Measurements from ENCODE around the gene LSM4. TPM values are rescaled to one million over a fixed set of nuclear protein-coding genes. Genes with fewer than 3 reads are reported as not detected.

LSM4 gene
- total and polyA plus RNA-seq, 2 of the 13 experiments (the other 11 are each of a cell fraction or from before 2014, with no cell fraction given), result 65.8 to 166 TPM

DNA sequence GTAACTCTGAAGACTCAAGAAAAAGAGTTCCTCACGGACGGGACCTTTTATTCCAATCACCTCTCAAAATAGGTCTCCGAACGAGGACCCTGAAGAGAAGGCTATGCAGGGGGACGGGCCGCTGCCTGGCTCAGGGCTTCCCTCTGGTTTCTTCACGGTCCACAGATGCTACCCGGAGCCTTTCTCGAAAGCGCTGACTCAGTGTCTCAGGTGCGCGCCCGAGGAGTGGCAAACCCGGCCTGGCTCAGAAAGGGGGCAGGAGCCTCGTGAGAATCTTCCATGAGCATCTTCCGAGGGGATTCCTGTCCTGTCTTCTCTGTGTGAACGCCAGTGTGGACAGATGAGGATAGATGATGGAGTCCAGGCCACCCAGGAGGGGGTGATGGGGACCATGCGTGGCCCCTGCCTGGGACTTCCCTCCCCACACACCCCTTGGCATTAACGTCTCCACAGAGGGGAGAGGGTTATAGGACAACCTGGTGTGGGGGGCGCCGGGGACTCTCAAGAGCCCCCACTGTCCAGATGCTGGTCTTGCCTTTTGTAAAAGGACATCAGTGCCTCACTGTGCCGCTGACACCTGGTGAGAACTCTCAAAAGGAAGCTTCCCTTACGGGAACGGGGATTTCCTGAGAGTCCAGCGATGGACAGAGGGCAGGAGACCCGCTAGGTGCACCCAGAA lies 16.5 kb downstream of the LSM4 start (continued):
- TF ChIP-seq MTF1 (CRISPR knock-in tag; IDR thresholded peaks at IDR 0.05), result no peak

DNA sequence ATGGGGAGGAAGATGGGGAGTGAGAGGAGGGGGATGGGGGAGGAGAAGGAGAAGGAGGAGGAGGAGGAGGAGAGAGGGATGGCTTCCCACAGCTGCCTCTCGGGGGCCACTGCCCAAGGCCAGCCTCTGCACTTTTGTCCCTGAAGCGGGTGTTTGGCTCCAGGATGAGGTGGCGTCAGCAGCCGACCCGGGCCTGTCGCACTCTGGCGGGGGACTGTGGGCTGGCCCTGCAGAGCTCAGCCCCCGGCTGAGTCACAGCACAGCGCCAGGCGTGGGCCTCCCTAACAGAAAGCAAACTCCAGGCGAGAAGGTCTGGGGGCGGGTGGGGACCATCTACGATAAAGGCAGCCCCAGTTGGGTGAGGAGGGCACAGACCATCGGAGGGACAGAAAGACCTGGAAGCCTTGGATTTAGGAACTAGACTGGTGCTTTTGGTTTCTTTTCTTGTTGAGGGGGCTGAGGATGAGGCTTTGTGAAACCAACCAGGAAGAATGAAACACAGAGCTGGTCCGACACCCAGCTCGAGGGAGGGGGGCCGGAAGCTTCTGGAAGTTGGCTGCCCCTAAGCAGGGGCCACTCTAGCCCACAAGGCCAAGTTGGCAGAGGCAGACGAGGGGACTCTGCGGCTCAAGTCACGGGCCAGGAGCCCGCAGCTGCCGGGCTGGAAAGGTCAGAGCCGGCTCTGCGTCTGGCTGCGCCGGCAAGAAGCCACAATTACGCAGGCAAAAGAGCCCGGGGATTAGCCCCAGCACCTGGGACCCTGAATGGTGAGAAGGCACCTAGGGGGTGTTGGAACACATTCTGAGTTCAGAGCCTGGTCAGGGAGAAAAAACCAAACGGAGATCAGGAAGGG lies 18.2 kb downstream of the LSM4 start:
- Histone ChIP-seq H2AFZ (ENCODE audit: low read length) (no peak overlapping the region), H3K27me3 (ENCODE audit: control insufficient read depth in 1 of 2, insufficient read depth in 2 of 2, low read length in 2 of 2) (no peaks in the 10 kb centered on the region), H3K4me3 (replicated peaks in 1 of 3; ENCODE audit: insufficient read depth in 1 of 3, low read depth in 2 of 3, low read length in 3 of 3) (peak overlapping the region; percentile 60 to 77 (median 61)), H4K20me1 (ENCODE audit: insufficient read depth, low read length) (no peaks in the 10 kb centered on the region), H3K79me2 (ENCODE audit: insufficient read depth, low read length) (no peaks in the 10 kb centered on the region), H3K9me3 (ENCODE audit: low read length) (no peaks in the 10 kb centered on the region), H3K27ac (ENCODE audit: extremely low read length, insufficient read depth, low read length) (peak overlapping the region; percentile 86), H3K36me3 (replicated peaks in 1 of 2; ENCODE audit: control insufficient read depth in 1 of 2, insufficient read depth in 2 of 2, low read length in 2 of 2) (peaks cover 1 to 13% of the 10 kb centered on the region in 2 experiments; a peak in 2 of 5 replicates), H3K4me1 (ENCODE audit: insufficient read depth, low read length) (peaks cover 56% of the 10 kb centered on the region), H3K9ac (ENCODE audit: insufficient read depth, low read depth, low read length) (peak overlapping the region; percentile 78), H3K4me2 (ENCODE audit: low read depth, low read length) (peak overlapping the region; percentile 97)
- POLR2A ChIA-PET, result interaction anchor here (0.6 to 7.2 kb wide), 19 partner anchors 12 to 445 kb away, joined by 3 to 251 read pairs (median 7); partner anchors contain the start of genes GDF15, IQCN, JUND and LSM4
- intact Hi-C loops (cut with micrococcal nuclease; ENCODE audit: unreplicated experiment) (loop anchor here (1.0 kb wide), 1 partner anchor 14 kb away; no protein-coding TSS in a partner anchor), in situ Hi-C loops (cut with HindIII; ENCODE audit: extremely low pct_ligation_motif_present, low pct_unique_long_range_greater_than_20kb) (no loop called here)
- DNase-seq (ENCODE audit: low spot score) (peak; percentile 80), FAIRE-seq (peak; percentile 85), ATAC-seq (peak; percentile 87)
- CTCF ChIA-PET (ENCODE audit: low intra/inter-chr PET ratio, low total read pairs), result interaction anchor here (0.9 to 1.0 kb wide), 2 partner anchors 18 to 25 kb away, joined by 3 read pairs; partner anchors contain the start of gene LSM4
- BruUV-seq (replicated peaks), result TSS peak; percentile 91
- whole genome bisulfite sequencing (ENCODE audit: low lambda C conversion rate), result 6% methylated on average over 23 of the region's 29 CpGs
- TF ChIP-seq, protein P1, sequence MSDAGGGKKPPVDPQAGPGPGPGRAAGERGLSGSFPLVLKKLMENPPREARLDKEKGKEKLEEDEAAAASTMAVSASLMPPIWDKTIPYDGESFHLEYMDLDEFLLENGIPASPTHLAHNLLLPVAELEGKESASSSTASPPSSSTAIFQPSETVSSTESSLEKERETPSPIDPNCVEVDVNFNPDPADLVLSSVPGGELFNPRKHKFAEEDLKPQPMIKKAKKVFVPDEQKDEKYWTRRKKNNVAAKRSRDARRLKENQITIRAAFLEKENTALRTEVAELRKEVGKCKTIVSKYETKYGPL (CRISPR knock-in tag; IDR thresholded peaks at IDR 0.05), result no peak
- TF ChIP-seq ZSCAN12 (CRISPR knock-in tag; IDR thresholded peaks at IDR 0.05), result no peak
- TF ChIP-seq ZNF549 (CRISPR knock-in tag; IDR thresholded peaks at IDR 0.05), result no peak
- TF ChIP-seq XRCC5 (optimal IDR thresholded peaks at IDR 0.05; ENCODE audit: low read length), result peak; percentile 8
- no peak for TF ChIP-seq ZNF678 (CRISPR knock-in tag; IDR thresholded peaks at IDR 0.05)
- peak; percentile 86 for TF ChIP-seq HDAC1 (CRISPR knock-in tag; IDR thresholded peaks at IDR 0.05)
- TF ChIP-seq, protein P2, sequence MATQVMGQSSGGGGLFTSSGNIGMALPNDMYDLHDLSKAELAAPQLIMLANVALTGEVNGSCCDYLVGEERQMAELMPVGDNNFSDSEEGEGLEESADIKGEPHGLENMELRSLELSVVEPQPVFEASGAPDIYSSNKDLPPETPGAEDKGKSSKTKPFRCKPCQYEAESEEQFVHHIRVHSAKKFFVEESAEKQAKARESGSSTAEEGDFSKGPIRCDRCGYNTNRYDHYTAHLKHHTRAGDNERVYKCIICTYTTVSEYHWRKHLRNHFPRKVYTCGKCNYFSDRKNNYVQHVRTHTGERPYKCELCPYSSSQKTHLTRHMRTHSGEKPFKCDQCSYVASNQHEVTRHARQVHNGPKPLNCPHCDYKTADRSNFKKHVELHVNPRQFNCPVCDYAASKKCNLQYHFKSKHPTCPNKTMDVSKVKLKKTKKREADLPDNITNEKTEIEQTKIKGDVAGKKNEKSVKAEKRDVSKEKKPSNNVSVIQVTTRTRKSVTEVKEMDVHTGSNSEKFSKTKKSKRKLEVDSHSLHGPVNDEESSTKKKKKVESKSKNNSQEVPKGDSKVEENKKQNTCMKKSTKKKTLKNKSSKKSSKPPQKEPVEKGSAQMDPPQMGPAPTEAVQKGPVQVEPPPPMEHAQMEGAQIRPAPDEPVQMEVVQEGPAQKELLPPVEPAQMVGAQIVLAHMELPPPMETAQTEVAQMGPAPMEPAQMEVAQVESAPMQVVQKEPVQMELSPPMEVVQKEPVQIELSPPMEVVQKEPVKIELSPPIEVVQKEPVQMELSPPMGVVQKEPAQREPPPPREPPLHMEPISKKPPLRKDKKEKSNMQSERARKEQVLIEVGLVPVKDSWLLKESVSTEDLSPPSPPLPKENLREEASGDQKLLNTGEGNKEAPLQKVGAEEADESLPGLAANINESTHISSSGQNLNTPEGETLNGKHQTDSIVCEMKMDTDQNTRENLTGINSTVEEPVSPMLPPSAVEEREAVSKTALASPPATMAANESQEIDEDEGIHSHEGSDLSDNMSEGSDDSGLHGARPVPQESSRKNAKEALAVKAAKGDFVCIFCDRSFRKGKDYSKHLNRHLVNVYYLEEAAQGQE (IDR thresholded peaks at IDR 0.05; ENCODE audit: borderline replicate concordance in 1 of 2, low read depth in 1 of 2, low read length in 2 of 2), result 0 out of 4 replicates have a peak, but pooled peaks of 1 of the 2 experiments have one; percentile 11
- no peak for TF ChIP-seq ATF1 (CRISPR knock-in tag; IDR thresholded peaks at IDR 0.05)
- TF ChIP-seq ZMAT3 (CRISPR knock-in tag; conservative IDR thresholded peaks at IDR 0.05), result peak; percentile 83
- 0 out of 2 replicates have a peak, but pooled peaks have one; percentile 6 for TF ChIP-seq RXRA (CRISPR knock-in tag; IDR thresholded peaks at IDR 0.05)
- no peak; the same call in 1 of the 2 replicates for TF ChIP-seq CBX5 (CRISPR knock-in tag; IDR thresholded peaks at IDR 0.05; ENCODE audit: borderline replicate concordance)
- TF ChIP-seq, protein P3, sequence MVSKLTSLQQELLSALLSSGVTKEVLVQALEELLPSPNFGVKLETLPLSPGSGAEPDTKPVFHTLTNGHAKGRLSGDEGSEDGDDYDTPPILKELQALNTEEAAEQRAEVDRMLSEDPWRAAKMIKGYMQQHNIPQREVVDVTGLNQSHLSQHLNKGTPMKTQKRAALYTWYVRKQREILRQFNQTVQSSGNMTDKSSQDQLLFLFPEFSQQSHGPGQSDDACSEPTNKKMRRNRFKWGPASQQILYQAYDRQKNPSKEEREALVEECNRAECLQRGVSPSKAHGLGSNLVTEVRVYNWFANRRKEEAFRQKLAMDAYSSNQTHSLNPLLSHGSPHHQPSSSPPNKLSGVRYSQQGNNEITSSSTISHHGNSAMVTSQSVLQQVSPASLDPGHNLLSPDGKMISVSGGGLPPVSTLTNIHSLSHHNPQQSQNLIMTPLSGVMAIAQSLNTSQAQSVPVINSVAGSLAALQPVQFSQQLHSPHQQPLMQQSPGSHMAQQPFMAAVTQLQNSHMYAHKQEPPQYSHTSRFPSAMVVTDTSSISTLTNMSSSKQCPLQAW (CRISPR knock-in tag; IDR thresholded peaks at IDR 0.05), result peak; percentile 71; the same call in 1 of the 2 replicates
